ENCODE results near the gene FAM193A.
"Not testable (repeated sequence)": the region's sequence is repeated elsewhere in the genome, so short reads cannot be mapped to it uniquely, and the experiment has no call there.

Gene FAM193A

DNA sequence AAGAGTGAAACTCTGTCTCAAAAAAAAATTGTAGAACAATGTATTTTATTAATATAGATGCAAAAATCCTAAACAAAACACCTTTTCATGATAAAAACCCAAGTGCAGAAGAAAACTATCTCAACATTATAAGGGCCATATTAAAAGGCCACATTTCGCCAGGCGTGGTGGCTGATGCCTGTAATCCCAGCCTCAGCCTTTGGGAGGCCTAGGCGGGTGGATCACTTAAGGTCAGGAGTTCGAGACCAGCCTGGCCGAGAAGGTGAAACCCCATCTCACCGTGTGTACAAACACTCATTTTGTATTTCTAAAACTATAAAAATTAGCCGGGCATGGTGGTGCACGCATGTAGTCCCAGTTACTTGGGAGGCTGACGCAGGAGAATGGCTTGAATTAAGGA lies 9.9 kb upstream of the FAM193A start:
- no peak for DNase-seq

DNA sequence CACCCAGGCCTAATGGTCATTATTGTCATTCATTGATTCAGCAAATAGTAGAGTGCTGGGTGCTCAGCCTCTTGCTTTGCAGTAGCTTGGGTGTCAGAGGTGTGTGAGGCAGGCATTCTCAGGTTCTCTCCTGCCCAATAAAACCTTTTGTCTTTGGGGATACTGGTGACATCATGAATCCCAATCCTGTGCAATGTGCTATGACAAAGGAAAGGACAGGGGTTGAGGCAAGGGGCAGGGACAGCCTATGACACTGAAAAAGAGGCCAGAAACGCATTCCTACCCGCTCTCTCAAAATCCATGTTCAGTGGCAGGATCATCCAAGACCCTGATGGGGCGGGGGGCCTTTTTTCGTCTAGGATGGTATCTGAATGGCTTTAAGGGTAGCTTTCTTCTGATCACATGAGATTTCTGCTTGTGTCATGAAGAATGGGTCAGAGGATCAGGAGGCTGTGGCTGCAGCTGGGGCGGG lies 1.5 kb upstream of the FAM193A start:
- no peak for DNase-seq

DNA sequence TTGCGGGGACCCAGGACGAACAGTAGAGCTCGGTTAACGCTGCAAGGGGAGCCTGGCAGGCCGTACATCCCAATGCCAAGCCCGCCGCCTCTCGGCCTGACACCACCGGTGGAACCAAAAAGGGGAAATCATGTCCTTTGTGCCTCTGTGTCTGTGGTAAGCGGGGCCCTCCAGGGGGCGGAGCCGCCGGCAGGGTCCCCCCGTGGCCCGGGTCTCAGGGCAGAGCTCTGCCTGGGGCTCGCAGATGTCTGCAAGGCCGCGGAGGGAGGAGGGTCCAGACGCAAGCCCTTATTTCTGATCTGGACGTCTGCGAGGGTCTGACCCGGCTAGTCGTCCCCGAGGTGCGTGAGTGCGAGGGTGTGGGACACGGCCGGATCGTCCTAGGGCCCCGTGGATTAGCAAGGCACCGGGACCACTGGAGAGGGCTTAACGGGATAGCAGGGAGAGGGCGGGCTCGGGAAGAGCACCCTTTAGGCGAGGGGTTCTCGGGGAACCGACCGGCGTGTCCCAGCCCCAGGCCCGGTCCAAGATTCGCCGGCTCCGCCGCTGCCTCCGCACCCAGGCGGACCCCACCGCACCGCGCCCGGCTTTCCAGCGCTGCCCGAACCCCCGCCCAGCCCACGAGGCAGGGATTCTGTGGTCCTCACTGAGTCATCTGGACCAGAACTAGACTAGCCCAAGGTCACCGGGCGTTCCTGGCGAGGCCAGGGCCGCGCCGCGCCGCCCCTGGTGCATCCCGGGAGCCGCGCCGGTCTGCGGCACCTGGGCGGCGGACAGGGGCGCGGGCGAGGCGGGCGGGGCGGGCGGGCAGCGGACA lies 863 bp upstream of the FAM193A start:
- DNase-seq = no peak

DNA sequence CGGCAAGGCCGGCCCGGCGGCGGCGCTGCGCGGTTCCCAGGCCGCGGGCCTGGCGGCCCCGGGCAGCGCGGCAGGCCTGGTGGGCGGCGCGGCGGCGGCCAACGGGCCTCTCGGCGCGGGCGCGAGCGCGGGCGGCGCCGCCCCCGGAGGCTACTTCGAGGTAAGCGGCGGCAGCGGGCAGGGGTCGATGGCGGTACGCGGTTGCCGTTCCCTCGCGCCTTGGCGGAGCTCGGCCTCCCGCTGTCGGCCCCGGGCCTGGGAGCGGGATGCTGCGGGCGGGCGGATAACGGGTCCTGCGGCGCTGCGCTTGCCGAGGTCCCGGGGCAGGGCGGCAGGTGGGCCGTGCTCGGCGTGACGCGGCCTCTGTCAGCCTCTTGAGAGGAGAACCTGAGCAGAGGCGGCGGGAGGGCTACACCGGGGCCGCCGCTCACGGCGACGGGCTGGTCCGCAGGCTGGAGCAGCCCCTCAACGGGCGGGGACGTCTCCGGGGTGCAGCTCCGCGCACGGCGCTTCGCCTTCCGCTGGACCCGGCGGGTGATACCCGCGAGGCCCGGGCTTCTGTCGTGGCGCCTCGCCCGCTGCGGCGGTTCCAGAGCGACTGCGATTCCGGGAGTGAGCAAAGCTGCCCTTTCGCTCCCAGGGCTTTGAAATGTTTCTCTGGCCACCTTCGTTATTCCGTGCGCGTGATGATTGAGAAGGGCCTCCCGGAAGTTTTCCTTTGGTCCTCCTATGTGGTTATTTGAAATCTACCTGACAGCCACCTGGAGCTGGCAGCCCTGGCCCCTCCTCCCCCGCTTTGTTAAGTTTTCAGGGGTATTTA lies 774 bp downstream of the FAM193A start:
- DNase-seq = no peak

DNA sequence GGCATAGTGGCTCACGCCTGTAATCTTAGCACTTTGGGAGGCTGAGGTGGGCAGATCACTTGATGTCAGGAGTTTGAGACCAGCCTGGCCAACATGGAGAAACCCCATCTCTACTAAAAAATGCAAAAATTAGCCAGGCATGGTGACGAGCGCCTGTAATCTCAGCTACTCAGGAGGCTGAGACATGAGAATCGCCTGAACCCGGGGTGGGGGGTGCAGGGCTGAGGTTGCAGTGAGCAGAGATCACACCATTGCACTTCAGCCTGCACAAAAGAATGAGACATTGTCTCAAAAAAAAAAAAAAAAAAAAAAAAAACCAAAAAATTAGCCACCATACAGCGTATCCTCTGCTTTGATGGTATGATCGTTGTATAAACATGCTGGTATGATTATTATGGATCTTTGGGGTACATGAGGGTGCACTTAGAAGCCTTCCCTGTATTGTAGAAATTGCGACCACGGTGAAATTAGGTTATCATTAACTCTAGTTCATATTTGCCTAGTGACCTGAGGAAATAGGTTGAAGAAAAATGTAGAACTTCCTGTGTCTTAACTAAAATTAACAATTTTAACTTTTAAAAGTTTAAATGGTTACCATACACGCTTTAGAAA lies 7.2 kb downstream of the FAM193A start:
- DNase-seq = not testable (repeated sequence)

DNA sequence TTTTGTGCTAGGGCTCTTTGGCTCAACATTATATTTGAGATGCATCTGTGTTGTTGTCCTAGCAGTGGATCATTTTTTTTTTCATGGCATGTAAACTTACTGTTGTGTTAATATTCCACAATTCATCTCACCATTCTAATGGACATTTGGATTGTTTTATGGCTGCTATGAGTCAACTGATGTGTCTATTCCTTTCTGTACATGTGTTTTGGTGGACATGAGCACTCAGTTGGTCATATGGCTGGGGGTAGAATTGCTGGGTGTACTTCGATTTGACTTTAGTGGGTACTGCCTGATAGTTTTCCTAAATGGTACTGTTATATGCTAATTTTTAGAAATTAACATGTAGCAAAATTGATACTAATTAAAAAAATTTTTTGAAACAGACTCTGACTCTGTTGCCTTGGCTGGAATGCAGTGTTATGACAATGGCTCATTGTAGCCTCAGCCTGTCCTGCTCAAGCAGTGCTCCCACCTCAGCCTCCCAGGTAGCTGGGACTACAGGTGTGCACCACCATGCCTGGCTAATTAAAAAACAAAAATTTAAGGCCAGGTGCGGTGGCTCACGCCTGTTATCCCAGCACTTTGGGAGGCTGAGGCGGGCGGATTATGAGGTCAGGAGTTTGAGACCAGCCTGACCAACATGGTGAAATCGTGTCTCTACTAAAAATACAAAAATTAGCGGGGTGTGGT lies 9.0 kb downstream of the FAM193A start:
- no peak for DNase-seq

DNA sequence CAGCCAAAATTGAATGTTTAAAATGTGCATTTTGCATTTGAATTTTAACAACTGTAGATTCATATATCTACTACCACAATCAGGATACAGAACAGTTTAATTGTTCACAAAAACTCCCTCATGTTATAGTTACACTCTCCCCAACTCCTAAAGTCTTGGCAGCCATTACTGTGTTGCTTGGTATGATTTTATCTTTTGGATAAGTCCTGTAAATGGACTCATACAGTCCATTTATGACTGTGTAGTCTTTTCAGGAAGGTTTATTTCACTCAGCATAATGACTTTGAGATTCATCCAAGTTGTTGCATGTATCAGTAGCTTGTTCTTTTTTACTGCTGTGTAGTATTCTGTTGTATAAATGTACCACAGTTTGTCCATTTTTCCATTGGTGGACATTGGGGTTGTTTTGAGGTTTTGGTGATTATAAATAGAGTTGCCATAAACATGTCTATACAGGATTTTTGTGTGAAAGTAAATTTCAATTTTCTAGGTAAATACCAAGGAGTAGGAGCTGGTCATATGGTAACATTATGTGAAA lies 9.9 kb downstream of the FAM193A start:
- no peak for DNase-seq

DNA sequence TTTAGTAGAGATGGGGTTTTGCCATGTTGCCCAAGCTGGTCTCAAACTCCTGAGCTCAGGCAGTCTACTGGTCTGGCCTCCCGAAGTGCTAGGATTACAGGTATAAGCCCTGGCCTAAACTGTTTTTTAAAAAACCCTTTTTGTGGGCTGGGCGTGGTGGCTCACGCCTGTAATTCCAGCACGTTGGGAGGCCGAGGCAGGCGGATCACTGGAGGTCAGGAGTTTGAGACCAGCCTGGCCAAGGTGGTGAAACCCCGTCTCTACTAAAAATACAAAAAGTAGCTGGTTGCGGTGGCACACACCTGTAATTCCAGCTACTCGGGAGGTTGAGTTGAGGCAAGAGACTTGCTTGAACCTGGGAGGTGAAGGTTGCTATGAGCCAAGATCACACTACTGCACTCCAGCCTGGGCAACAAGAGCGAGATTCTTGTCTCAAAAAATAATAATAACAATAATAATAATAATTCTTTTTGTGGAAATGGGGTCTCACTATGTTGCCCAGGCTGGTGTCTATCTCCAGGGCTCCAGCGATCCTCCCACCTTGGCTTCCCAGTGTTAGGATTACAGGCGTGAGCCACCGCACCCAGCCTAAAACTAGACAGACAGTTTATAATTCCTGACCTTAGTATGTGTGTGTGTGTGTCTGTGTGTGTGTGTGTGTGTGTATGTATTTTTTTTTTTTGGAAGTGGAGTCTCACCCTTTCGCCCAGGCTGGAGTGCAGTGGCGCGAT lies 10.7 kb downstream of the FAM193A start:
- DNase-seq = not testable (repeated sequence)

DNA sequence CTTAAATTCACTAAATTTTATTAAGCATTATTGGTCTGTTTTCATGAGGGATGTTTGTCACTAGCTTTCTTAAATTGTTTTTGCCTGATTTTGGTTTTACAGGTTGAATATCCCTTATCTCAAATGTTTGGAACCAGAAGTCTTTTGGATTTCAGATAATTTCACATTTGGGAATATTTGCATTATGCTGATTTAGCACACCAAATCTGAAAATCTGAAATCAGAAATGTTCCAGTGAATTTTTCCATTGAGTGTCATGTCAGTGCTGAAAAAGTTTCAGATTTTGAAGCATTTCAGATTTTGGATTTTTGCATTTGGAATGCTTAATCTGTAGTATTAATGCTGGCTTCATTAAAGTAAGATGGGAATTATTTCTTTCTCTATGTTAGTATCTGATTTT lies 14.7 kb downstream of the FAM193A start:
- no peak for DNase-seq

DNA sequence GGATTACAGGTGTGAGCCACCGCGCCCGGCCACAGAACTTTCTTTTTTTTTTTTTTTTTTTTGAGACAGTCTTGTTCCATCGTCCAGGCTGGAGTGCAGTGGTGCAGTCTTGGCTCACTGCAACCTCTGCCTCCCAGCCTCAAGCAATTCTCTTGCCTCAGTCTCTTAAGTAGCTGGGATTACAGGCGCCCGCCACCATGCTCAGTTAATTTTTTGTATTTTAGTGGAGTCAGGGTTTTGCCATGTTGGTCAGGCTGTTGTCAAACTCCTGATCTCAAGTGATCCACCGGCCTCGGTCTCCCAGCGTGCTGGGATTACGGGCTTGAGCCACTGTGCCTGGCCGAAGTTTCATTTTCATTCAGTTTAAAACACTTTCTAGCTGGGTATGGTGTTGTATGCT lies 16.4 kb downstream of the FAM193A start:
- DNase-seq = no peak

DNA sequence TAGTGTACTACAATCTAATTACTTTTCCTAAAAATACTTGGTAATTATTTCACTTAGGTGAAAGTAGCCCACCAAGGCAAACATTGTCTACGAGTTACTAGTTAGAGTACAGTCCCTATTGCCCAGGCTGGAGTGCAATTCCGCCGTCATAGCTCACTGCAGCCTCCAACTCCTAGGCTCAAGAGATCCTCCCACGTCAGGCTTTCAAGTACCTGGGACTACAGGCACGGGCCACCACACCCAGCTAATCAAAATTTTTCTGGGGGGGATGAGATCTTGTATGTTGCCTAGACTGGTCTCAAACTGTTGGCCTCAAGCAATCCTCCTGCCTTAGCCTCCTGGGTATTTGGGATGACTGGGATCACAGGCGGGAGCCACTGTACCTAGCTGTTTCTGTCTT lies 21.9 kb downstream of the FAM193A start:
- DNase-seq = no peak

DNA sequence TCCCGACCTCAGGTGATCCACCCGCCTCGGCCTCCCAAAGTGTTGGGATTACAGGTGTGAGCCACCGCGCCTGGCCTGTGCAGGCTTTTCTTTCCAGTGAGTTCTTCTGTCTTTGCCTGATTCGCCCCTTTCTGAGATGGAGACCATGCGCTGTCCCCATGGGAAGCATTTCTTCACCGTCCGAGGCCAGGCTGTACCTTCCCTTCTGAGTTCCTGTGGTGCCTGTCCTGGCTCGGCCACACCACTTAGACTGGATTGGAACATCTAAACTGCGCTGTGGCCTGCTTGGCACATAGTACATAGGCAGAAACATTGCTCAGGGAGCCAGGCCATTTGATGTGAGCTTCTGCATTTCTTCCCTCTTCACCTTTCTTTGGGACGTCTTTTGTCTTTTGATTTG lies 23.7 kb downstream of the FAM193A start:
- DNase-seq = no peak

DNA sequence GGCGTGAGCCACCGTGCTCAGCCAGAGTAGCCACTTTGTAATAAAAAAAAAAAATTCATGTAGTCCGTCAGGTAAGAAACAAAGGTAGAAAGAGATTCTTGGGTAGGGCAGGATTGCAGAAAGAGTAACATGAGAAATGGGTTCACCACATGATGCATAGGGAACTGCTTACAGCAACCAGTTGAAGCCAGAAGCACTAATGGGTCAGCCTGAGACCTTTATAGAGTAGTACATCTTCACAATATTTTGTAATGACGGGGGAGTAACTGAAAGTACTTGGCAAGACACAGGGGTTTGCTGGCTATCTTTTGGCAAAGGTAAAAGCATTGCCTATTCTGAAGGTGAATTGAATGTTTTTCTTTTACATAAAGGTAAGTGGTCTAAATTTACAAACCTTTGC lies 29.1 kb downstream of the FAM193A start:
- no peak for DNase-seq

DNA sequence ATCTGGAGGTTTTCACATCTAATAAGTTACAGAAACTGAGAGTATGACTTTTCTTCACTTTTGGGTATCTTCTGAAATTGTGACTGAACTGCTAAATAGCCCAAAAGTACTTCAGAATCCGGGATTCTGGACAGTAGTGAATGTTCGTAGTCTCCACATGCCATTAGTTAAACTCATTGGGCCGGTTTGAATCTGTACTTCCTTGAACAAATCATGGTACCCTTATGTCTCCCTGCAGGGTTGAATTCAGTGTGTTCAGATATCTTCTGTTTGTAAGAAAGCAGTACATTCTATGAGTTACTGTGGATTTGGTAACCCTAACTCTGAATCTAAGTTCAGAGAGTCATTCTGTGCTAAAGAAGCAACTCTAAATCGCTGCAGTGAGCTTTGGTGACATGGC lies 33.6 kb downstream of the FAM193A start:
- no peak for DNase-seq

DNA sequence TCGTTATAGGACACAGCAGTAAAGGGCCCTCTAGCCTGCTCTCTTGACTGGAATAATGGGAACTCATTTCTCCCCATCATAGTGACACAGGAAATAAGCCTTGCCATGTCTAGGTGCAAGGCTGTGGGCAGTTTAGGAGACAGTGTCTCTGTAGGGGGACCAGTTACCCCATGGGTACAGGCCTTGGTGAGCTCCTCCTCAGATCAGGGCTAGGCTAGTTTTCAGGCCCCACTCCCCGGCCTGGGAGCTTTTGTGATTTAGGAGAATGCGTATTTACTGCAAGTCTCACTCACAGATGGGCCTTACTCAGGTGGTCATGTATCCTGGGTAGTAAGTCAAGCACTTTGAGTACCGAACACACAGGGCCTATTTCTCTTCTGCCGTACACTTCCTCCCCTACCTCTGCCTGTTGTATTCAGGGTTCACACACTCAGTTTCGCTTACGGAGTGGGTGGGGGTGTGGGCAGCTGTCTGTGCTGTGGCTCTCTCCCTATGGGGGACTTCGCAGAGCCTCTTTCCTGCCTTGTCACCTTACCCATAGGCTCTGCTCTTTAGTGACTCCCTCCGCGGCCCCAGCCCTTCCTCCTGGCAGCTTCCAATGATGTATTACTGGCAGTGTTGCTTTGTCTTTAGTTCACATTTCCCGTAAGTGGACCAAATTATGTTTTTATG lies 34.2 kb downstream of the FAM193A start:
- no peak for DNase-seq

DNA sequence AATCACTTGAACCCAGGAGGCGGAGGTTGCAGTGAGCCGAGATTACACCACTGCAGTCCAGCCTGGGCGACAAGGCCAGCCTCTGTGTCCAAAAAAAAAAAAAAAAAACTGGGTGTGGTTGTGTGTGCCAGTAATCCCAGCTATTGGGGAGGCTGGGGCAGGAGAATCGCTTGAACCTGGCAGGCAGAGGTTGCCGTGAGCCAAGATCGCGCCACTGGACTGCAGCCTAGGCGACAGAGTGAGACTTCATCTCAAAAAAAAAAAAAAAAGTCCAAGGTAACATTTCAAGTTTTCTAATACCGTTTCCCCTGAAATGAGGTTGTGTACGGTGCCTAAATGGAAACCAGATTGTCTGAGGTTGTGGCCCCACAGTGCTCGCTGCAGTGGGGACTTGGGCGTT lies 35.6 kb downstream of the FAM193A start:
- no peak for DNase-seq

DNA sequence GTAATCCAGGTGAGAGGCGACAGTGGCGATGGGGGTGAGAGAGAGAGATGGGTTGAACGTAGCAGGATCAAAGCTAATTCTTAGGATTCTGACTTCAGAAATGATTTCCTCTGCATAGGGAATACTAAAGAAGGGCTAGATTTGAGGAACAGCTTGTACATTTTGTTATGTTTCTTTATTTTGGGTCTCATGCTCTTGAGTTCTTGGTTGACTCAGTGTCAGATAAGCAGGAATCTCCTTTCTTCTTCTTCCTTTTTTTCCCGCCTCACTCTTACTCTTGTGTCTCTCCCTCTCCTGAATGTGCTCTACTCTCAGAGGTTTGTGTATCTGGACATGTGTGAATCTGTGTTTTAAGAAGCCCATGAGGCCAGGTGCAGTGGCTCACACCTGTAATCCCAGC lies 36.4 kb downstream of the FAM193A start:
- DNase-seq = no peak

DNA sequence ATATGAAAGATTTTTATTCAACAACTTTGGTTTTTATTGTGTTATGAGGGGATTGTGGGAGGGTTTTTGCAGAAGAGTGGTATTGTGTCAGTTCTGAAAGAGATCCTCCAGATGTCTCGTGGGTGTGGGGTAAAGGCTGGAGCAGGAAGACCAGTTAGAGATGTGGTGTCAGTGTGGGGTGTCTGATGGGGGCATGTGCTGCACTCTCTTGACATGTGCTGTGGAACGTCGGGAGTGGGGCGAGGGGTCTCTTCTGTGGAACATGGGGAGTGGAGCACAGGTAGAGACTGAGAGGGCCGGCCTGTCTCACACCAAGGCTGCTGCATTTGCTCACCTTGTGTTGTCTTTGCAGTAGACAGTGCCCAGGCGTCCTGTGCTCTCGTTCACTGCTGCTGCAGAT lies 37.6 kb downstream of the FAM193A start:
- DNase-seq = no peak

DNA sequence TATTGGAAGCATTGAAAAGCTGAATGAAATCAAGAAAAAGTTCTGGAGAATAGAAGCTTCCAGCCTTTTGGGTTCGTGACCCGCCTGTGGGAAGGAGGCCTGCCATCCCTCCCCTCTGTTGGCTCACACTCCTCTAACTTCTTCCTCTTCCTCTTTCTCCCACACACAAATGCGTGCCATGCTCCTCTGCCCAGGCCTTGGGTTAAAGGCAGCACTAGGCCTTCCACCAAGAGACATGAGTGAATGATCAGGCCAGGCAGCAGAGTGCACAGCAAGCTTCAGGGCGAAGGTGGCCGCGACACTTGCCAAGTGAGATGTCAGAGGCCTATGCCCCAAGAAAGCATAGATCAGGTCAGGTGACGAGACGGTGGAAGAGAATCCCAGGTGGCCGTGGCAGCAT lies 38.4 kb downstream of the FAM193A start:
- no peak for DNase-seq

DNA sequence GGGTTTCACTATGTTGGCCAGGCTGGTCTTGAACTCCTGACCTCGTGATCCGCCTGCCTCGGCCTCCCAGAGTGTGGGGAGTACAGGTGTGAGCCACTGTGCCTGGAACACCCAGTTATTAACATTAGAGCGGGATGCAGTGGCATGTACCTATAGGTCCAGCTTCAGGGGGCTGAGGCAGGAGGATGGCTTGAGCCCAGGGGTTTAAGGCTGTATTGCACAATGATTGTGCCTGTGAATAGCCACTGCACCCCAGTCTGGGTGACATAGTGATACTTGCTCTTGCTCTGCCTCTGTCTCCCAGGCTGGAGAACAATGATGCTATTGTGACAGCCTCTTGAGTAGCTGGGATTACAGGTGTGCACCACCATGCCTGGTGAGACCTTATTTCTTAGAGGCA lies 39.8 kb downstream of the FAM193A start:
- no peak for DNase-seq

DNA sequence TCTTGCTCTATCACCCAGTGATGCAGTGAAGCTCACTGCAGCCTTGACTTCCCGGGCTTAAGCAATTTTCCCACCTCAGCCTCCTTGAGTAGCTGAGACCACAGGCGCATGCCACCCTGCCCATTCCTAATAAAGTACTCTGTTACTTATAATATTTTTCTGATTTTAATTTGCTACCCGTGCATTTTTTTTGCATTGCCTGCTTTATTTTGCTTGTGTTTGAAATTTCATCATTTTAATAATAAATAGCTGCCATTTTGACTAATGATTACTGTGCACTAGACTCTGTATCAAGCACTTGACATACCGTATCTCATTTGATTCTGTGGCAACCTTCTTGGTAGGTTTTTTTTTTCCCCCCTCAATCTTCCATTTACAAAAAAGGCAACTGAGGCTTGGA lies 41.7 kb downstream of the FAM193A start:
- DNase-seq = no peak

DNA sequence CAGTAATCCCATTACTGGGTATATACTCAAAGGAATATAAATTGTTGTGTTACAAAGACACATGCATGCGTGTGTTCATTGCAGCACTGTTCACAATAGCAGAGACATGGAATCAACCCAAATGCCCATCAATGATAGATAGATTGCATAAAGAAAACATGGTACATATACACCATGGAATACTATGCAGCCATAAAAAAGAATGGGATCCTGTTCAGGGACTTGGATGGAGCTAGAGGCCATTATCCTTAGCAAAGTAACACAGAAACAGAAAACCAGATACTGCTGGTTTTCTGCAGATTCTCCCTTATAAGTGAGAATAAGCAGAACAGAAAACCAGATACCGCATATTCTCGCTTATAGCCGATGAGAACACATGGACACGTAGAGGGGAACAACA lies 43.5 kb downstream of the FAM193A start:
- no peak for DNase-seq
